Stimulated activated CD8-positive, alpha-beta memory T cell treated with anti-CD3 and anti-CD28 coated beads, Interleukin-7, amount 100 ng/mL, for 48 hours (primary cell): ENCODE results near the gene GPR37L1.
"Not testable (repeated sequence)": the region's sequence is repeated elsewhere in the genome, so short reads cannot be mapped to it uniquely, and the experiment has no call there.

Experiments used
- DNase-seq, 2 donors: peaks; one replicate each; pipeline ENCODE4 v3.0.0-alpha.2; 2020; ENCODE audit warnings: low read depth in 1 of 2; ENCODE audit errors: extremely low read depth in 1 of 2

Gene GPR37L1

DNA sequence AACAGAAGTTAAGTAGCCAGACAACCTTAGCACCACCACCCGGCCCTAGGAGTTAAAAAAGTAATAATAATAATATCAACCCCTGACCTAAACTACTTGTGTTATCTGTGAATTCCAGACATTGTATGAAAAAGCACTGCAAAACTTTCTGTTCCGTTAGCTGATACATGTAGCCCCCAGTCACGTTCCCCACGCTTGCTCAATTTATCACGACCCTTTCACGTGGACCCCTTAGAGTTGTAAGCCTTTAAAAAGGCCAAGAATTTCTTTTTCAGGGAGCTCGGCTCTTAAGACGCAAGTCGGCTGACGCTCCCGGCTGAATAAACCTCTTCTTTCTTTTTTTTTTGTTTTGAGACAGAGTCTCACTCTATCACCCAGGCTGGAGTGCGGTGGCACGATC, 44.3 kb downstream of the GPR37L1 start:
- not testable (repeated sequence) for DNase-seq

- DNase-seq, result no peak
Measured at GRCh38 chr1:202167708-202168415, 45.1 kb downstream of the GPR37L1 start.

- no peak for DNase-seq
Measured at GRCh38 chr1:202168861-202169260, 46.1 kb downstream of the GPR37L1 start.

DNA sequence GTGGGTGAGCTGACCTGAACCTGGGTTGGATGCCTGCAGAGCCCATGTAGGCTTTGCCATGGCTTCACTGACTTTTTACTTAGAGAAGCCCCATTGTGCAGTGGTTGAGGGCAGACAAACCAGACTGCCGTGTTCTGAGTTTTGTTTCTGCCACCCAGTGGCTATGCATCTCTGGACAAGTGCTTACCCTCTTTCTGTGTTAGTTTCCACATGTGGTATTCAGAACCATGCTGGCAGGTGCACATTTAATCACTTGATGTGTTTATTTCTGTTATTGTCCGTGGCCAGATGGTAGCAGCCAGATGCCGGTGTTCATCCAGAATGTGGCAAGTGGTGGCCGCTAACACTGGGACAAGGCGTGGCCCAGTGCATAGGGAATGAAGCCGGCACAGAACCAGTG, 48.0 kb downstream of the GPR37L1 start:
- no peak for DNase-seq

DNA sequence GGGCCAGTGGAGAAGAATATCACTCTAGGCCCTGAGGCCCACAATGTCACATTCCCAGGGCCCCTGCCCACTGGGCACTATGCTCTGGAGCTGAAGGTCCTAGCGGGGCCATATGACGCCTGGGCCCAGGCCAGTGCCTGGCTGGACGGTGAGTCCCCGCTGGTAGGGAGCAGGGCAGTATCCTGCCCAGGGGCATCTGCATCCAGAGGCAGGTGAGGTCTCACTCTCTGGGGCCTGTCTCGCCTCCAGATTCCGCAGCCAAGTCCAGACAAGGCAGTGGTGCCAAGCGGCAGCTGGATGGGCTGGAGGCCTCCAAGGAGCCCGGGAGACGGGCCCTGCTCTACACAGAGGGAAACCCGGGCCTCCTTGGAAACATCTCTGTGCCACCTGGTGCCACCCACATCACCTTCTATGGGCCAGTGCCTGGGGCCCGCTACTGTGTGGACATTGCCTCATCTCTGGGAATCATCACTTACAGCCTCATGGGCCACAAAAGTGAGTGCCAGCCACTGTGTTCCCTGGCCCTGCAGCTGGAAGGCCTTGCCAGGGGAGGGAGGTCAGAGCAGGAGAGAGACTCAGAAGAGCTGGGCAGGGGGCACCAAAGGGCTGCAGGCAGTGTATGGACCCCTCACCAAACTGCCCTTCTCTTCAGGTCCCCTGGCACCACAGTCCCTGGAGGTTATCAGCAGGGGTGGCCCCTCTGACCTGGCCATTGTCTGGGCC, 48.7 kb downstream of the GPR37L1 start:
- DNase-seq, result no peak

DNA sequence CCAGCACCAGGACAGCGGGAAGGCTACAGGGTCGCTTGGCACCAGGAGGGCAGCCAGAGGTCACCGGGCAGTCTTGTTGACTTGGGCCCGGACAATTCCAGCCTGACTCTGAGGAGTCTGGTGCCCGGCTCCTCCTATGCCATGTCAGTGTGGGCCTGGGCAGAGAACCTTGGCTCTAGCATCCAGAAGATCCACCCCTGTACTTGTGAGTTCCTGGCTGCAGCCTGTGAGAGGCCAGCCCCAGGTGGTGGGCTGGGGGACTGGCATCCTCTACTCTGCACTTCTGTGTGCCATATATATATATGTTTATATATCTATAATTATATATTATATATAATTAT, 49.3 kb downstream of the GPR37L1 start:
- DNase-seq, result no peak

- no peak for DNase-seq
Measured at GRCh38 chr1:202173993-202174392, 51.3 kb downstream of the GPR37L1 start.

GRCh38 chr1:202176949-202177927, 54.5 kb downstream of the GPR37L1 start:
- no peak for DNase-seq

DNA sequence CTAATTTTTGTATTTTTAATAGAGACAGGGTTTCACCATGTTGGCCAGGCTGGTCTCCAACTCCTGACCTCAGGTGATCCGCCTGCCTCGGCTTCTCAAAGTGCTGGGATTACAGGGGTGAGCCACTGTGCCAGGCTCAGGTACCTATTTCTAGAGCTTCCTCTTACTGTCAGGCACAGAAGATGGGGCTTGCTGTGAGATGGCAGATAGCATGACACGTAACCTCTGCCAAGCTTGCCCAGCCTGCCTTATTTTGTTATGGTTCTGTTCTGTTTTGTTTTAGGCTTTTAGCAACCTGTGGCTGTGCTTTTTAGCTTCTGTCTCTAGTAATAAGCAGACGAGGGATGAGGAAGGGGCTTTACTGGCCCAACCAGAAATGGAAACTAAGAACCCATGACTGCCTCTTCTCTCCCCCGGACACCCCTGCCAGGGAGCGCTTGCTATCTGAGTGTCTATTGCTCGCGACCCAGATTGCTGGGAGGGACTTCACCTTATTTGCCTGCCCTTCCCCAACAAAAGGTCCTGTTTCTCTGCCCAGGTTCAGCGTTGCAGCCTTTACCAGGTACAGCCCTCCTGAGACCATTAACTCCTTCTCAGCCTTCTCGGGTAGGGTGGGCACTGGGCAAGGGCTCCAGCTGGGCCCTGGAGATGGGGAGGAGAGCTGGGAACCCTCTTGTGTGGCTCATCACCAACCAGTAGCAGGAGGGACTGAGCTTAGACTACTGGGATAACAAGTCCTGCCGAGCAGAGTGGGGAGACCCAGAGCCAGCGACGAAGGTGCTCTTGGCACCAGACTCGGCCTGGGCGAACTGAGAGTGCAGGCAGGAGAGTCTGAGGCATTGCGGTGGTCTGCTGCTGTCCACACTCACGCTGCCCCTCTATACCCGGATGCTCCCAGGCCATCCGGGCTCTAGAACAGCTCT, 57.4 kb downstream of the GPR37L1 start:
- no peak for DNase-seq

DNA sequence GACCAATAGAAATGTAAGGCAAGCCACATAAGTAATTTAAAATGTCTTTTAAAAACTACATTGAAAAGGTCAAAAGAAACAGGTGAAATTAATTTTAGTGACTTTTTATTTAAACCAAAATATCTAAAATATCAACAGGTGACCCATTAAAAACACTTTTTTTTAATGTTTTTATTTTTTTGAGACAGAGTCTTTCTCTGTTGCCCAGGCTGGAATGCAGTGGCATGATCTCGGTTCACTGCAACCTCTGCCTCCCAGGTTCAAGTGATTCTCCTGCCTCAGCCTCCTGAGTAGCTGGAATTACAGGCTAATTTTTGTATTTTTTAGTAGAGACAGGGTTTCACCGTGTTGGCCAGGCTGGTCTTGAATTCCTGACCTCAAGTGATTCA, 58.0 kb downstream of the GPR37L1 start:
- DNase-seq, result not testable (repeated sequence)

- no peak for DNase-seq
Measured at GRCh38 chr1:202181586-202181985, 58.9 kb downstream of the GPR37L1 start.

DNA sequence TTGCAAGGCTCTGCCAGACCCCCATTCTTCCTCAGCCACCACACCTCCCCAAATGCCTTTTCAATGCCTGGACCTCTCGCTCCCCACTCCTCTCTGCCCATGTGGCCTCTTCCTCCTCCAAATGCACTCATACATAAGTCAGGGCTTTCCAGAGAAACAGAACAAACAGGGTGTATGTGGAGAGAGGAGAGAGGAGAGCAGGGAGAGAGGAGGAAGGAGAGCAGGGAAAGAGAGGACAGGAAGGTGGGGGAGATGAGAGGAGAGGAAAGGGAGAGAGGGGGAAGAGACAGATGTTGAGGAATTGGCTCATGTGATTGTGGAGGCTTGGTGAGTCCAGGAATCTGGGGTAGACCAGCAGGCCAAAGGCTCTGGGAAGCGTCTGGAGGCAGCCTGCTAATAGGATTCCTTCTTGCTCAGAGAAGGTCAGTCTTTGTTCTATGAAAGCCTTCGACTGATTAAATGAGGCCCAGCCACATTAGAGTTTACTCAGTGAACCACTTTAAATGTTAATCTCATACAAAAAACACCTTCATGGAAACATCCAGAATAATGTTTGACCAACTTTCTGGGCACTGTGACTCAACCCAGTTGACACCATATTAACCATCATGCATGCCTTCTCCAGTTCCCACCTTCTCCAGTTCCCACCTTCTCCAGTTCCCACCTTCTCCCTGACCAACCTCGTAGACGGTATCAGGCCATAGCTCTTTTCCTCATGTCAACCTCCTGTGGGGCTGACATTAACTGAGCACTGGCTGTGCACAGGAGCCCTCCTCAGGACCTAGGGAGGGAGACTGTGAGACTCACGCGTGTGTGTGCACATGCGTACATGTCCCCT, 59.5 kb downstream of the GPR37L1 start:
- DNase-seq, result no peak
